Vagina (tissue), 2 donors: ENCODE data around the gene ATRN.

Source experiments
- POLR2A ChIP-seq, 2 donors: fragments of 450-650 bp; IDR thresholded peaks; one replicate each; pipeline ENCODE4 v1.6.1; 2017; ENCODE audit warnings: antibody characterized with exemption in 2 of 2, mild to moderate bottlenecking in 2 of 2, moderate library complexity in 2 of 2
- POLR2AphosphoS5 ChIP-seq, 2 donors: sonication (generic); formaldehyde crosslinking; IDR thresholded peaks; one replicate each; pipeline ENCODE4 v1.9.0; 2017; ENCODE audit warnings: antibody characterized with exemption in 2 of 2, mild to moderate bottlenecking in 2 of 2, low read depth in 1 of 2; ENCODE audit not compliant: insufficient read depth in 1 of 2
- TF ChIP-seq, protein P1 (sequence below), 3 experiments: fragments of 450-650 bp in 2 of 3; fragments of 200-600 bp in 1 of 3; sonication (generic) in 1 of 3; IDR thresholded peaks; one replicate each; pipeline ENCODE4 v1.5.1; 2017 to 2019; ENCODE audit warnings: antibody characterized with exemption in 3 of 3, mild to moderate bottlenecking in 2 of 3, moderate library complexity in 2 of 3

DNA sequence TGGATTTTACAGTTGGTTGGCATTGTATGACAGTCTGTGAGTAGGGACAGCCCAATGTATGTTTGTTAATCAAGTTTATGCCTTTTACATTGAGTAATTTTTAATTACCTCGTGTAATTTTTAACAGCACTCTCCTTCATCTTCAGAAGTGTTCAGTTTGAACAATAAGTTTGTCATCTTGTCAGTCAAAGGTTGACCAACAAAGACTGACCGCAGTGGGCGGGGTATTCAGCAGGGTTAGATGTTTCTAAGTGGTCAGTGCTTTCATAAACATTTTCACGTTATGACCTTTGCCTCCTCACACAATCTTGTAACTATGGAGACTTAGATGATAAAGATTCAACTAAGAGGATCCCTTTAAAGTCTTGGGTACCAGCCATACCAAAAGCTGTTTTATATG, 151.6 kb downstream of the ATRN start:
- TF ChIP-seq, protein P1, sequence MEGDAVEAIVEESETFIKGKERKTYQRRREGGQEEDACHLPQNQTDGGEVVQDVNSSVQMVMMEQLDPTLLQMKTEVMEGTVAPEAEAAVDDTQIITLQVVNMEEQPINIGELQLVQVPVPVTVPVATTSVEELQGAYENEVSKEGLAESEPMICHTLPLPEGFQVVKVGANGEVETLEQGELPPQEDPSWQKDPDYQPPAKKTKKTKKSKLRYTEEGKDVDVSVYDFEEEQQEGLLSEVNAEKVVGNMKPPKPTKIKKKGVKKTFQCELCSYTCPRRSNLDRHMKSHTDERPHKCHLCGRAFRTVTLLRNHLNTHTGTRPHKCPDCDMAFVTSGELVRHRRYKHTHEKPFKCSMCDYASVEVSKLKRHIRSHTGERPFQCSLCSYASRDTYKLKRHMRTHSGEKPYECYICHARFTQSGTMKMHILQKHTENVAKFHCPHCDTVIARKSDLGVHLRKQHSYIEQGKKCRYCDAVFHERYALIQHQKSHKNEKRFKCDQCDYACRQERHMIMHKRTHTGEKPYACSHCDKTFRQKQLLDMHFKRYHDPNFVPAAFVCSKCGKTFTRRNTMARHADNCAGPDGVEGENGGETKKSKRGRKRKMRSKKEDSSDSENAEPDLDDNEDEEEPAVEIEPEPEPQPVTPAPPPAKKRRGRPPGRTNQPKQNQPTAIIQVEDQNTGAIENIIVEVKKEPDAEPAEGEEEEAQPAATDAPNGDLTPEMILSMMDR (IDR thresholded peaks at IDR 0.05), result no peak
- TF ChIP-seq POLR2A (IDR thresholded peaks at IDR 0.05) (no peak), POLR2AphosphoS5 (IDR thresholded peaks at IDR 0.05; ENCODE audit: insufficient read depth in 1 of 2, low read depth in 1 of 2) (no peak)
